ENCODE results near the gene MPPED1. TPM values are rescaled to one million over a fixed set of nuclear protein-coding genes. Genes with fewer than 3 reads are reported as not detected.

The MPPED1 gene
- polyA plus RNA-seq, 1 experiment = not detected

- CTCF ChIA-PET = no interaction called here
- no peaks in the 10 kb centered on the region for H3K27me3 ChIP-seq (ENCODE audit: control insufficient read depth, insufficient read depth, low read length)
- H3K4me3 ChIP-seq (ENCODE audit: low read depth, low read length) = no peak overlapping the region
- no peak overlapping the region for H3K27ac ChIP-seq (ENCODE audit: low read depth, low read length)
- peaks cover 58% of the 10 kb centered on the region for H3K9me3 ChIP-seq (ENCODE audit: control insufficient read depth, insufficient read depth, low read length)
- TF ChIP-seq CTCF (IDR thresholded peaks at IDR 0.05; ENCODE audit: low read depth, low read length) = no peak
- no peak for DNase-seq (ENCODE audit: low read depth, low spot score)
- POLR2A ChIA-PET = no interaction called here
Measured at GRCh38 chr22:43497956-43498855, 86.4 kb downstream of the MPPED1 start.

DNA sequence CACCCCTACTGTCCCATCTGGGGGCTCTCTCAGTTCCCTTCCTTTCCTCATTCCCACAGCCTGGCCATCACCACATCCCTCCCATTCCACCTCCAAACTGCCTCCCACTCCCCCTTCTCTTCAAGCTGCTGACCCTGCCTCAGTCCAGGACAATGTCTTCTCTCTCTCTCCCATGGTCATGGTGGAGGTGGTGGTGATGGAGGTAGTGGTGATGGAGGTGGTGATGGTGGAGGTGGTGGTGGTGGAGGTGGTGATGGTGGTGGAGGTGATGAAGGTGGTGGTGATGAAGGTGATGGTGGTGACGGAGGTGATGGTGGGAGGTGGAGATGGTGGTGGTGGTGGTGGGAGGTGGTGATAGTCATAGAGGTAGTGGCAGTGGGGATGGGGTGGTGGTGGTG is 87.0 kb downstream of the MPPED1 start:
- H3K9me3 ChIP-seq (ENCODE audit: control insufficient read depth, insufficient read depth, low read length) = peaks cover 58% of the 10 kb centered on the region
- DNase-seq (ENCODE audit: low read depth, low spot score) = no peak
- H3K4me3 ChIP-seq (ENCODE audit: low read depth, low read length) = no peak overlapping the region
- ChIA-PET POLR2A (no interaction called here), CTCF (no interaction called here)
- H3K27me3 ChIP-seq (ENCODE audit: control insufficient read depth, insufficient read depth, low read length) = no peaks in the 10 kb centered on the region
- no peak for TF ChIP-seq CTCF (IDR thresholded peaks at IDR 0.05; ENCODE audit: low read depth, low read length)
- H3K27ac ChIP-seq (ENCODE audit: low read depth, low read length) = no peak overlapping the region

DNA sequence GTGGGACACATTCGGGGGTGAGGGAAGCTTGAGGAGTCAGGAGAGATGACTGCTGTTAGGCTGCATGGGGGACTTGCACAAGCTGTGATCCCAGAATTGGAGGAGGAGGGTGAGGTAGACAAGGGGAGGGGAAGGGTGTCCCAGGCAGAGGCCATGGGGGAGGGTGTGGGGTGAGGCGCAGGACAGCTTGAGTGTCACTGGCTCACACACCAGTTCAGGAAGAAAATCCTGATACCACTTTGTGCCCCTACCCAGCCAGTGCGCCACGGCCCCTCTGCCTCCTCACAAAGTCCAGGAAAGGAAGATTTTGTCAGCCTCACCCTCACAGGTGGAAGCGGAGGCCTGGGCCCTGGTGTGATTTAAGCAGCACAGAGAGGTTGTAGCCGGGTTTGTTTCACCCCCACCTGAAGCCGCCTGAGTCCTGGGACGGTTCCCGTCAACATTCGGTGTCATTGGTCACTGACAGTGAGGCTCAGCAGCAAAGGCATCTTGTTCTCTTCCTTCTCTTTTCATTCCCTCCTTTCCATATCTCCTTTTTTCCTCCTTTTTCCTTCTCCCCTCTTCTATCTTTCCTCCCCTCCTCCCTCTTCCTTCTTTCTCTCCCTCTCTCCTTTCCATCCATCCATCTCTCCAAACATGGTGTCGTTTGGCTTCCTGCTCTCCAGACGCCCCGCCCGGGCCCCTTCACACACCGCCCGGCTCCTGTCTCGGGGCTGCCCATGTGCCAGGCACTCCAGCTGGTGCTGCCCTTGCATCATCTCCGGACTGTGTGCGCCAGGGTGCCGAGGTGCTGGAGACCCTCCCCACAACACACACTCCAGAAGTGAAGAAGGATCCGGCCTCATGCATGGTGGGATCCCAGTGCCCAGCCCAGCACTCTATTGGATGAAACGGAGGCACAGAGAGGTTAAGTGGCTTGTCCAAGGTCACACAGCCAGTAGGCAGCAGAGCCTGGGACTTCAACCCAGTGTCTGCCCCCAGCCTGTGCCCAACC is 89.3 kb downstream of the MPPED1 start:
- CTCF ChIA-PET = no interaction called here
- no peaks in the 10 kb centered on the region for H3K27me3 ChIP-seq (ENCODE audit: control insufficient read depth, insufficient read depth, low read length)
- POLR2A ChIA-PET = no interaction called here
- no peak overlapping the region for H3K4me3 ChIP-seq (ENCODE audit: low read depth, low read length)
- no peak for TF ChIP-seq CTCF (IDR thresholded peaks at IDR 0.05; ENCODE audit: low read depth, low read length)
- peaks cover 65% of the 10 kb centered on the region for H3K9me3 ChIP-seq (ENCODE audit: control insufficient read depth, insufficient read depth, low read length)
- DNase-seq (ENCODE audit: low read depth, low spot score) = no peak
- no peak overlapping the region for H3K27ac ChIP-seq (ENCODE audit: low read depth, low read length)

DNA sequence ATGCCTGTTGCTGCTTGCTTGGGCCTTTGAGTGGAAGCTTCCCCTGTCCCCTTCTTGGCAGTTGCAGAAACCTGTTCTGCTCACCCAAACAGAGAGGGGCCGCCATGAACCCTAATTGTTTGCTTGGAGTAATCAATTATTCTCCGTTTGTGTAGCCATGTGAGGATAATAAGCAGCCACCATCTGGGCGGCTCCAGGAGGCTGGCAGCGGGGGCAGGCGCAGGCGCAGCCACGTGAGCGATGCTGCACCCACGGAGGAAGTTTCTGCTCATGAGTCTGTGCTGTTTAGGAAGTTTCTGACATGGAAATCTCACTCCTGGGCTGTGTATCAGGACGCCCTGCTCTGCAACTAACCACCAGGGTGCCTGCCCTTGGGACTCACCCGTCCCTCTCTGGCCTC is 90.1 kb downstream of the MPPED1 start:
- DNase-seq (ENCODE audit: low read depth, low spot score) = no peak
- Histone ChIP-seq H3K27ac (ENCODE audit: low read depth, low read length) (no peak overlapping the region), H3K9me3 (ENCODE audit: control insufficient read depth, insufficient read depth, low read length) (peaks cover 73% of the 10 kb centered on the region), H3K4me3 (ENCODE audit: low read depth, low read length) (no peak overlapping the region), H3K27me3 (ENCODE audit: control insufficient read depth, insufficient read depth, low read length) (no peaks in the 10 kb centered on the region)
- no peak for TF ChIP-seq CTCF (IDR thresholded peaks at IDR 0.05; ENCODE audit: low read depth, low read length)
- ChIA-PET POLR2A (no interaction called here), CTCF (no interaction called here)

Data from AG04450 (cell line).